OCI-LY3 (cell line): ENCODE measurements around the gene PCMT1.

Experiments
- CTCF ChIP-seq: fragments of 200-600, 300-600 bp; sonication (generic); IDR thresholded peaks from 2 replicates; pipeline ENCODE4 v1.5.1; 2014; ENCODE audit warnings: antibody characterized with exemption, low read length, low read depth
- EZH2phosphoT487 ChIP-seq: fragments of 200-600 bp; shearing (Covaris generic); IDR thresholded peaks from 2 replicates; pipeline ENCODE4 v1.6.1; 2018; ENCODE audit warnings: antibody characterized with exemption, mixed run types, low read depth

GRCh38 chr6:149750136-149750609, 632 bp downstream of the PCMT1 start:
- TF ChIP-seq CTCF: no peak
- TF ChIP-seq EZH2phosphoT487: no peak
